Measurements from ENCODE around the gene CCDC50.

CCDC50 gene

GRCh38 chr3:191378142-191378812 is 49.1 kb downstream of the CCDC50 start:
- peak; percentile 15 for DNase-seq (ENCODE audit: low spot score)

DNA sequence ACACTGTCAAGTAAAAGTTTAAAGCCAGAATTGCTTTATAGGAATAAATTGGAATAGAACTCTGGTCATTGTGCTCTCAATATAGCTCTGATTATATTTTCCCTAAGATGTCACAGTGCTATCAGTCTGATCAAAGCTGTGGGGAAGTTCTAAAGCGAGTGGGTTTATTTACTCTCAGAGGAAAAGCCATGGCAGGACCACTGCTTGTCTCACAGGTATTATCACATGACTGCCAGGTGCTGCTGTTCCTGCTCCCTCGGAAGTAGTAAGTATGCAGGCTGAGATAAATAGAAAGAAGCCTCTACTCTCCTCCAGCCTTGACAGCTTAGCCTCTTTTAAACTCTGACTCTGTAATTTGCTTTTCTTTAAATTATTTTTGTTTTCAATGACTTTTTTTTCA is 50.3 kb downstream of the CCDC50 start:
- DNase-seq (ENCODE audit: low spot score), result no peak

DNA sequence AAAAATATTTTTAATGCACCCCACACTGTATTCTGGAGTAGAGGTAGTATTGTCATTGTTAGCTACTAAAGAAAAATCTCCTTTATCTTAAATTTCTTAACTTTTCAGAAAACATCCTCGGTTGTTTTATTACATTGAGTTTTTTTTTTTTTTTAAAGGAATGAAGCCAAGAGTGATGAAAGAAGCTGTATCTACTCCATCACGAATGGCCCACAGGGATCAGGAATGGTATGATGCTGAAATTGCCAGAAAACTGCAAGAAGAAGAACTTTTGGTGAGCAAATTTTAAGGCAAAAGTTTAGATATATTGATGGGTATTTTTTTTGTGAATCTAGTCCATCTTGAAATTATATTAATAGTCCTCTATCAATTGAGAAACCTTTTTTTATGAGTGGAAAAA is 50.8 kb downstream of the CCDC50 start:
- DNase-seq (ENCODE audit: low spot score), result no peak

- no peak for DNase-seq (ENCODE audit: low spot score)
These were observed 52.1 kb downstream of the CCDC50 start for GRCh38 chr3:191381303-191381702.

DNA sequence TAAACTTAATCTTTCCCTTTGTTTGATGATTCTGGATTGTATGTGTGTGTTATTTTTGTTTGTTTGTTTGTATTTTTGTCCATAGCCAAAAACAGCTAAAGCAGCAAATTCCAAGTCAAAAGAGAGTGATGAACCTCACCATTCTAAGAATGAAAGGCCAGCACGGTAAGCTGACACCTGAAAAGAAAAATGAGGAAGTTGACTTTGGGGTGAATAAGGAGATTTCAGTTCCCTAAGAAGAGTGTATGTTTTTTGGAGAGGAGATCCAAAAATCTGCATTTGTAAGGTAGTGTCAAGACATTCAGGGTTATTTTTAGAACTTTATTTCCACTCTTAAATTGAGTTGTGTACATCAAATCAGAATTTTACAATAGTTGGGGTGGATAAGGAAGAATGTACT is 53.5 kb downstream of the CCDC50 start:
- DNase-seq (ENCODE audit: low spot score), result no peak

GRCh38 chr3:191383124-191383523 is 53.9 kb downstream of the CCDC50 start:
- DNase-seq (ENCODE audit: low spot score), result no peak

DNA sequence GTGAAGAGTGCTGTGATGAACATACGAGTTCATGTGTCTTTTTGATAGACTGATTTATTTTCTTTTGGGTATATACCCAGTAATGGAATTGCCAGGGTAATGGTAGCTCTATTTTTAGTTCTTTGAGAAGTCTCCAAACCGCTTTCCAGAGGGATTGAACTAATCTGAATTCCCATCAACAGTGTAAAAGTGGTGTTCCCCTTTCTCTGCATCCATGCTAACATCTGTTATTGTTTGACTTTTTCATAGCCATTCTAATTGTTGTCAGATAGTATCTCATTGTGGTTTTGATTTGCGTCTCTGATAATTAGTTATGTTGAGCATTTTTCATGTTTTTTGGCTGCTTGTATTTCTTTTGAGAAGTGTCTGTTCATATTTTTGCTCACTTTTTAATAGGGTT is 55.9 kb downstream of the CCDC50 start:
- no peak for DNase-seq (ENCODE audit: low spot score)

DNA sequence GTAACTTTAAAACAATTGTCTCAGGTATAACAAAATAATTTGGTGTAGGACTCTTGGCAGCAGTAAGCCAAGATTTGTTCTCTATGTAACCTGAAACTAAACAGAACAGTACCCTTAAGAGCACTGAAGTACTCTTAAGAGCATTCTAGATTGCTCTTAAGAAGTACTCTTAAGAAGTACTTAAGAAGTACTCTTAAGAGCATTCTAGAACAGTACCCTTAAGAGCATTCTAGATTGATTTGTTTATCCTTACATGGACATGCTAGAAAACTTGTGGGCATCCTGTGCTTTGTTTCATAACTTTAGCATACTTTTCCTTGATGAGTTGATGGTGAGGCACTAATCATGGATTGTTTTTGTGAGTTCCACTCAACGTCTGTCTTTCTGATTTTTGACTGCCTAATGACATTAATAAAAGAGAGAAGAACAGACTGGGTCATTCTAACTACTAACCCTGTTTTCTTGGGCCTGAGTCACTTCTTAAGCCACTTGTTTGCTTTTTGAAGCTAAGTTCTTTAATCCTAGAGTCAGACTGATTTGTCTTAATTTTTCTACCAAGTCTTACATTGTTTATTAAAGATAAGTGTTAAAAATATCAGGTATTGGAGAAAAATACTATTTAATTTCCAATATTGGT is 58.4 kb downstream of the CCDC50 start:
- no peak for DNase-seq (ENCODE audit: low spot score)

DNA sequence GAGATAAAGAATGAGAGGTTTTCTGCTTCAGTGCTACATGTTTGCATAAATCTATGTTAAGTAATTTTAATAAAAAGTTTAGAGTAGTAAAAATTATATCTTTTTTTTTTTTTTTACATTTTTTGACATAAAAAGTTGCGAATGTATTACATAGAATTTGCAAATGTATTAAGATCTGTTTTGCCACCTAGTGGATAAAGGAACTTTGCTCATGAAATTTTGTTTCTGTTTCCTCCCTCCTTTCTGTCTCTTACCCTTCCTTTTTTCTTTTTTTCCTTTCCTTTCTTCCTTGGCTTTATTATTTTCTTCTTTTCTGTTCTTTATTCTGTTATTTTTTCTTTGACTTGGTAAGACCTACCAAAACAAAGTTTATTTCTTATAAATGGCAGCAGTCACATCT is 59.6 kb downstream of the CCDC50 start:
- no peak for DNase-seq (ENCODE audit: low spot score)

- no peak for DNase-seq (ENCODE audit: low spot score)
These were observed 61.4 kb downstream of the CCDC50 start for GRCh38 chr3:191390580-191390979.

DNA sequence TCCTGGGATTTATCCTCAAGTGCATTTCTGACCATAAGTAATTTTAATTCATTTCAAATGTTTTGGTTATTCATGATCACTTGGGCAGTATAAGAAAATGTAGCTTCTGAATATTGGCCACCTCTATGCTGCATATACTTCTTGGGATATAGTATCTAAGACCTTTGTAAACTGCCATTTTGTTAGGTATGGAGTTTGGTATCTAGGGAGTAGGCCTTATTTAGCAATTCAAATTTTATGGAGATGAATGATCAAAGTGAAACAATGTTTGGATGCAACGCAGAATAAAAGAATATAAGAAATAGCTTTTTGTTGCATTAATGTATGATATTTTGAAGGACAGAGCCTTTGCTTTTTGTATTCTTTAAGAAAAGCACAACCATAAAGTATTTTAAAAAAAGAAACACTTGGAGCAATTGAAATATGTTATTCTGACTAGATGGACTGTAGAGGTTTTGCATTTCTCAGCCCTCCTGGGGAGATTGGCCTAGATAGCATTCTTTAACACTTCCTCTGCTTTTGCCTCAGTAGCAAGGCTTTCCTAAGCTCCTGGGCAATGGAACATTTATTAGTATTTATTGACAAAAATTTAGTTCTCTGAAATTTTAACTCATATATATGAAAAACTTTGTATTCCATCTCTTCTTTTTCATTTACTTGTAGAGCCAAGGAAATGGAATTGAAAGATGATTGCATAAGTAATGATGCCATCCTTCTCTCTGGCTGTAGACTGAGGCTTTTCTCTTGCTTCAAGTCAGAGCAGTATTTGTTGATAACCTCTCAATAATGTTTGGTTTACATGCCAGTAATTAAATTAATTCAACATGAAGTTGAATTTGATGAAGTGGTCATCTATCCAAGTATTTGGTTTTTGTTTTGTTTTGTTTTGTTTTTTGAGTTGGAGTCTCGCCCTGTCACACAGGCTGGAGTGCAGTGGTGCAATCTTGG is 62.9 kb downstream of the CCDC50 start:
- no peak for DNase-seq (ENCODE audit: low spot score)

- no peak for DNase-seq (ENCODE audit: low spot score)
These were observed 64.0 kb downstream of the CCDC50 start for GRCh38 chr3:191393146-191393545.

GRCh38 chr3:191397771-191398170 is 68.6 kb downstream of the CCDC50 start:
- no peak for DNase-seq (ENCODE audit: low spot score)

DNA sequence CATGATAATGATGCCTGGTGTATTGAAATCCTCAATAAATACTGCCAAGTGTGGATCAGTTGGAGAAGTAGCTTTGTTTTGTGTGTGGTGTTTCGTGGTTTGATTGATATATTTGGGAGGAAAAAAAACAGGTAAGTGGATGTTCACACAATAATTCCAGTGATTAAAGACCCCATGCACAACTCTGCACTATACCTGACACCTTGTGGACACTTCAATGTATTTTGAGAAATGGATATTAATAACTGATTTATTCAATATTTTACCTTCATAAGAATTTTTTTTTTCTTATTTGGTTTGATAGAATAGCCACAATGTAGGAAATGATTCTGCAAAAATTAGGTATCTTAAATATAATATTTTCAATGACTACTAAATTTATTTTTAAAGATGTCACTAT is 69.4 kb downstream of the CCDC50 start:
- no peak for DNase-seq (ENCODE audit: low spot score)

DNA sequence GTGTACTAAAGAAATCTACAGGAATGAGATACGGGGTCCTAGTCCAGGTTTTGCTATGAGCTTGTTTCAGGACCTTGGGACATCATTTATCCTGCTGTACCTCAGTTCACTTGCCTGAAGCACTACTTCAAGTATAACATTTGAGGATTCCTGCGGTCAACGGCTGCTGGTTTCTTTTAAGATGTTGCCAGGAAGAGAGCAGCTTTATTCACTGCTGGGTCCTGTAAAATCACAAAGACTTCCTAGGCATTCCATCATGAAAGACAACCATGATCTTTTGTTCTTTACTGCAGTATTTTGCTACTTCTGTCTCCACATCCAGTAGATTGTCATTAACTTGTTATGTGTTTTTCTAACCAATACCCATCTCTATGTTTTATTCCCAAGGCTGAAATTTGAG is 70.7 kb downstream of the CCDC50 start:
- no peak for DNase-seq (ENCODE audit: low spot score)

- no peak for DNase-seq (ENCODE audit: low spot score)
These were observed 72.7 kb downstream of the CCDC50 start for GRCh38 chr3:191401775-191402357.

- no peak for DNase-seq (ENCODE audit: low spot score)
These were observed 80.7 kb downstream of the CCDC50 start for GRCh38 chr3:191409791-191410359.

GRCh38 chr3:191412759-191413158 is 83.6 kb downstream of the CCDC50 start:
- DNase-seq (ENCODE audit: low spot score), result no peak

GRCh38 chr3:191414286-191414685 is 85.1 kb downstream of the CCDC50 start:
- no peak for DNase-seq (ENCODE audit: low spot score)

DNA sequence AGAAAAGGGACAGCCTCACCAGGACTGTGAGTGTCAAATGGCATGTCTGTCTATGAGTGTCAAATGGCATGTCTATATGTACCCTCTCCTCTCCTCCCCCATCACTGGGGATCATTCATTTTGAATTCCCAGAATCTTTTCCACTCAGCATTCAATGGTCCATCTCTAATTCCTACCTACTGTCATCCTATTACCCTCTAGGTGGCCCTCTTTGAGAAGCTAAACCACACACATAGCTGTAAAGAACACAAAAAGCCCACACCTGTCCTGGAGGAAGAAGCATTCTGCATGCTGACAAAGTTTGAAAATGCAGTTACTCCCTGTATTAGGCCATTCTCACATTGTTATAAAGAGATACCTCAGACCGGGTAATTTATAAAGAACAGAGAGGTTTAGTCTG is 85.5 kb downstream of the CCDC50 start:
- DNase-seq (ENCODE audit: low spot score), result no peak

GRCh38 chr3:191415566-191415965 is 86.4 kb downstream of the CCDC50 start:
- DNase-seq (ENCODE audit: low spot score), result no peak

DNA sequence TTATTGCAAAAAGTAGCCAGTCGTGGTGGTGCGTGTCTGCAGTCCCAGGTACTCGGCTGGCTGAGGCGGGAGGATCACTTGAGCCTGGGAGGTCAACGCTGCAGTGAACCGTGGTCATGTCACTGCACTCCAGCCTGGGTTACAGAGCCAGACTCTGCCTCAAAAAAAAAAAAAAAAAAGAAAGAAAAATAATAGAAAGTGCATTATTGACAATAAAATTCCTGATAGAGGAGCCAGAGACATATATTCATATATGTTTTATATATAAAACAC is 88.2 kb downstream of the CCDC50 start:
- no peak for DNase-seq (ENCODE audit: low spot score)

All from SK-N-DZ (cell line).